GM12873 (cell line): ENCODE measurements around the gene AFAP1L2.

Experiments
- CTCF ChIP-seq: IDR thresholded peaks from 2 replicates; pipeline ENCODE4 v1.5.1; 2012; ENCODE audit warnings: low read depth, mild to moderate bottlenecking, moderate library complexity, low read length, control low read depth; ENCODE audit not compliant: insufficient read depth; ENCODE audit errors: missing control alignments

Gene AFAP1L2

DNA sequence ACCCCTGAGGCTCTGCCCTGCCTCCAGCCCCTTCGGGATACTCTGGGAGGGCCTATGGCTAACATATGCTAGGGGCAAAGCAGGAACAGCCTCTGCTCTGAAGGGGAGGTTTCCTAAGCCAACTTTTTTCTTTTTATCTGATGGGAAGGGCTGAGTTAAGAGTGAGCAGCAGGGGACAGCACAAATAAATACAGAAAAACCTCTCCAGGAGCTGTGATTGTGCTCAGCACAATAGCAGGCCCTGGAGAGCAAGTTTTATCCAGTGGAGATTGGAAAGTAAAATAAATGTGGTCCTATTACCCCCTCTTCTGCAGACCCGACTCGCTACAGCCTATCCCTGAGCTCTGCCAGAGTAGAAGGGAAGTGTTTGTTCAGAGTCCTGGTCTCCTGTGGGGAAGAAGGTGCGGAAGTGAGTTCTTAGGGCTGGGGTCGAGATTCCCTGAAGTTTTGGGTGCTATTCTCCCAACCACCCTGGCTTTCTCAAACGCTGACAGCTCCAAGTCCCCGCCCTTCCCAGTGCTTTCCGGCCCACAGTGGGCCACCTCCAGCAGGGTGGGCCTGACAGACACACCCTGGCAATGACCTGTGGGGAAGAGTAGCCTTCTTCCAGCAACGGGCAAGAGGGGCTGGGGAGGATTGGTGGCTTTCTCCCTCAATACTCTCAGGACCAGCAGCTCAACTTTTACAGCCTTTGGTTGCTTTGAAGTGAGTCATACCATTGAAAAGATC lies 23.0 kb upstream of the AFAP1L2 start:
- TF ChIP-seq CTCF, result no peak

GRCh38 chr10:114426476-114426875 lies 22.2 kb upstream of the AFAP1L2 start:
- TF ChIP-seq CTCF, result no peak

GRCh38 chr10:114420811-114421485 lies 16.6 kb upstream of the AFAP1L2 start:
- TF ChIP-seq CTCF, result no peak

DNA sequence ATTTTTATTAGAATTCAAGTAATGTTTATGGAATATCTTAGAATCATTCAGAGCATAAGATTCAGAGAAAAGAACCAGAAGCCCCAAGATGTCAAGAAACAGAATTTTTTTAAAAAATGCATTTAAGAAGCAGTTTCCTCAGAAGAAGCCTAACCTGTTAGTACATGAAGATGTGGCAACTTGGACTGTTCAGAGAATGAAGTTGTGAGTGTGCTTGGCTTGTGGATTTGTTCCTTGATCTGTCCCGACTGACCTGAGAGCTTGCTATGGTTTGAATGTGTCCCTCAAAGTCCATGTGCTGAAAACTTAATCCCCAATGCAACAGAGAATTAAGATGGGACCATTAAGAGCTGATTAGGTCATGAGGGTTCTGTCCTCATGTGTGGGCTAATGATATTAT lies 13.8 kb upstream of the AFAP1L2 start:
- TF ChIP-seq CTCF, result no peak

DNA sequence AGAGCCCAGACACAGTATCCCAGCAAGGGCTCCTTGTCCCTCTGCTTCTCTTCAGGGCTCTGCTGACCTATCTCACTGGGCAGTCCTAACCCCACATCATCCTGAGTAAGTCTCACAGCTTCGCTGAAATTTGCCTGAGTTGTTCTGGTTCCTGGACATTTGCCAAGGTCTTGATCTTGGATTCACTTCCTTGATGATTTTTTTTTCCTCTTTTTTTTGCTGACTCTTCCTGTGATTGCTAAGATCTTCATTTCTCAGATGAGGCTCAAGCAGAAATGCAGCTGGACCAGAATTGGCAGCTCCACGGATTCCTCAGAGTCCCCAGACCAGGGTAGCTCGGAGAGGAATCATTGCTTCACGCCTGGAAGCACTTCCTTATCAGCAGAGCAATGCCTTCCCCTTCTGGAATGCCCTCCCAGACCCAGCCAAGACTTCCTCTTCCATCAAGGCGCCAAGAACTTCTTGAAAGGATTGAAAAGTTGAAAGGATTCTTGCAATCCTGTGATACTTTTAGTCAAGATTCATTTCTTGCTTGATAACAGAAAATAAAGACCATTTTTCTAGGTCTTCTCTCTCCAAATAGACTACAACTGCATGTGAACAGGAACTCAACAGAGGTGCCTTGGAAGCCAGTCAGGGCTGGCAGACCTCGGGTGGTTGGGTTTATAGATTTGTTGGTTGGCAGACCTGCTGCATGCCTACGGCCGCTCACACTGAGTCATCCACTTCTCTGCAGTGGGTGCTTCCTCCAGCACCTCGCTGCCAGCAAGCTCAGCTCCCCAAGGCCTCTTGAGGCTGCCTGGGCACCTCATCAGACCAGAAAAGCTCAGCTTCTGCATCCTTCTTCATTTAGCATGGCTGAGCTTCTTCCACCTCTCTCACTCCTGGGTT lies 8.8 kb upstream of the AFAP1L2 start:
- TF ChIP-seq CTCF, result no peak

- no peak for TF ChIP-seq CTCF
Observed at GRCh38 chr10:114408968-114409444, 4.7 kb upstream of the AFAP1L2 start.
